HEK293 (cell line): ENCODE measurements around the gene WNT7B.

Source experiments
- CTCF ChIA-PET: fragments of 350-600 bp; formaldehyde crosslinking; extraction: SDS; loops from one replicate; lab custom pipeline; 2021; ENCODE audit warnings: antibody characterized with exemption; lab: Yijun Ruan, JAX
- POLR2A ChIA-PET: fragments of 300-600 bp; formaldehyde crosslinking; extraction: SDS; loops from one replicate; lab custom pipeline; 2020; ENCODE audit warnings: antibody characterized with exemption, inconsistent platforms; lab: Yijun Ruan, JAX
- H3K27ac ChIP-seq: fragments of 200-500 bp; sonication (Bioruptor generic); 2 replicates; pipeline ENCODE4 v1.5.1; 2014; ENCODE audit warnings: low read depth, low read length, control low read depth, inconsistent platforms; ENCODE audit errors: extremely low read depth
- H3K36me3 ChIP-seq, 2 experiments: fragments of 200-500 bp in 1 of 2; sonication (Bioruptor generic) in 1 of 2; 1 replicate in 1 of 2; 2 replicates in 1 of 2; pipeline ENCODE4 v1.5.1; 2014 to 2017; ENCODE audit warnings: inconsistent platforms in 2 of 2, low read length in 2 of 2; ENCODE audit not compliant: control insufficient read depth in 2 of 2, insufficient read depth in 1 of 2
- H3K4me1 ChIP-seq: fragments of 200-500 bp; sonication (Bioruptor generic); 2 replicates; pipeline ENCODE4 v1.5.1; 2014; ENCODE audit warnings: mild to moderate bottlenecking, low read length, inconsistent platforms; ENCODE audit not compliant: control insufficient read depth, insufficient read depth
- H3K4me3 ChIP-seq: 2 replicates; pipeline ENCODE4 v1.5.1; 2011; ENCODE audit warnings: low read depth, mild to moderate bottlenecking, control low read depth, low read length, moderate library complexity
- H3K9me3 ChIP-seq: fragments of 200-500 bp; sonication (Bioruptor generic); 2 replicates; pipeline ENCODE4 v1.5.1; 2014; ENCODE audit warnings: low read depth, low read length, inconsistent platforms; ENCODE audit not compliant: control insufficient read depth, insufficient read depth
- BCL11B ChIP-seq: fragments of 450-650 bp; formaldehyde crosslinking; IDR thresholded peaks from 2 replicates; pipeline ENCODE4 v1.5.1; 2016; ENCODE audit warnings: low read depth, missing biosample characterization, missing genetic modification characterization
- EGR2 ChIP-seq: fragments of 450-650 bp; formaldehyde crosslinking; IDR thresholded peaks from 2 replicates; pipeline ENCODE4 v1.5.1; 2016; ENCODE audit warnings: low read depth, missing biosample characterization, missing genetic modification characterization
- HOXC10 ChIP-seq: sonication (generic); formaldehyde crosslinking; IDR thresholded peaks from 2 replicates; pipeline ENCODE4 v1.8.1; 2023; ENCODE audit warnings: mild to moderate bottlenecking, missing genetic modification reagents
- YY1 ChIP-seq: fragments of 450-650 bp; formaldehyde crosslinking; IDR thresholded peaks from 2 replicates; pipeline ENCODE4 v1.5.1; 2018; ENCODE audit warnings: missing biosample characterization, missing genetic modification characterization
- ZBTB17 ChIP-seq: fragments of 450-650 bp; formaldehyde crosslinking; IDR thresholded peaks from 2 replicates; pipeline ENCODE4 v1.5.1; 2016; ENCODE audit warnings: missing biosample characterization, missing genetic modification characterization
- ZBTB8A ChIP-seq: fragments of 450-650 bp; formaldehyde crosslinking; IDR thresholded peaks from 2 replicates; pipeline ENCODE4 v1.5.1; 2016; ENCODE audit warnings: missing biosample characterization, missing genetic modification characterization
- ZFHX2 ChIP-seq: fragments of 450-650 bp; formaldehyde crosslinking; conservative IDR thresholded peaks from 2 replicates; pipeline ENCODE4 v1.5.1; 2016; ENCODE audit warnings: missing biosample characterization, missing genetic modification characterization
- ZFP69B ChIP-seq: fragments of 450-650 bp; formaldehyde crosslinking; IDR thresholded peaks from 2 replicates; pipeline ENCODE4 v1.5.1; 2016; ENCODE audit warnings: missing biosample characterization, missing genetic modification characterization
- ZIC2 ChIP-seq: fragments of 450-650 bp; formaldehyde crosslinking; IDR thresholded peaks from 2 replicates; pipeline ENCODE4 v1.5.1; 2016; ENCODE audit warnings: missing biosample characterization, missing genetic modification characterization
- ZNF121 ChIP-seq: fragments of 450-650 bp; formaldehyde crosslinking; IDR thresholded peaks from 2 replicates; pipeline ENCODE4 v1.5.1; 2016; ENCODE audit warnings: missing biosample characterization, missing genetic modification characterization
- ZNF335 ChIP-seq: fragments of 450-650 bp; formaldehyde crosslinking; conservative IDR thresholded peaks from 2 replicates; pipeline ENCODE4 v1.5.1; 2016; ENCODE audit warnings: missing biosample characterization, missing genetic modification characterization
- ZNF341 ChIP-seq: fragments of 450-650 bp; formaldehyde crosslinking; IDR thresholded peaks from 2 replicates; pipeline ENCODE4; 2016; ENCODE audit warnings: low read depth, missing biosample characterization, missing genetic modification characterization
- ZNF585B ChIP-seq: fragments of 450-650 bp; formaldehyde crosslinking; IDR thresholded peaks from 2 replicates; pipeline ENCODE4 v1.5.1; 2016; ENCODE audit warnings: missing biosample characterization, missing genetic modification characterization
- ZNF768 ChIP-seq: fragments of 450-650 bp; formaldehyde crosslinking; IDR thresholded peaks from 2 replicates; pipeline ENCODE4 v1.5.1; 2018; ENCODE audit warnings: missing biosample characterization, mild to moderate bottlenecking, missing genetic modification characterization
- TF ChIP-seq, protein P1 (sequence below): fragments of 450-650 bp; formaldehyde crosslinking; IDR thresholded peaks from 2 replicates; pipeline ENCODE4 v1.5.1; 2016; ENCODE audit warnings: missing biosample characterization, missing genetic modification characterization
- TF ChIP-seq, protein P2 (sequence below): fragments of 450-650 bp; formaldehyde crosslinking; IDR thresholded peaks from 2 replicates; pipeline ENCODE4 v1.5.1; 2016; ENCODE audit warnings: missing biosample characterization, missing genetic modification characterization
- TF ChIP-seq, protein P3 (sequence below): fragments of 450-650 bp; formaldehyde crosslinking; IDR thresholded peaks from 2 replicates; pipeline ENCODE4 v1.5.1; 2016; ENCODE audit warnings: missing biosample characterization, missing genetic modification characterization, low read depth
- TF ChIP-seq, protein P4 (sequence below): fragments of 450-650 bp; formaldehyde crosslinking; IDR thresholded peaks from 2 replicates; pipeline ENCODE4 v1.5.1; 2017; ENCODE audit warnings: missing biosample characterization, missing genetic modification characterization

The WNT7B gene

DNA sequence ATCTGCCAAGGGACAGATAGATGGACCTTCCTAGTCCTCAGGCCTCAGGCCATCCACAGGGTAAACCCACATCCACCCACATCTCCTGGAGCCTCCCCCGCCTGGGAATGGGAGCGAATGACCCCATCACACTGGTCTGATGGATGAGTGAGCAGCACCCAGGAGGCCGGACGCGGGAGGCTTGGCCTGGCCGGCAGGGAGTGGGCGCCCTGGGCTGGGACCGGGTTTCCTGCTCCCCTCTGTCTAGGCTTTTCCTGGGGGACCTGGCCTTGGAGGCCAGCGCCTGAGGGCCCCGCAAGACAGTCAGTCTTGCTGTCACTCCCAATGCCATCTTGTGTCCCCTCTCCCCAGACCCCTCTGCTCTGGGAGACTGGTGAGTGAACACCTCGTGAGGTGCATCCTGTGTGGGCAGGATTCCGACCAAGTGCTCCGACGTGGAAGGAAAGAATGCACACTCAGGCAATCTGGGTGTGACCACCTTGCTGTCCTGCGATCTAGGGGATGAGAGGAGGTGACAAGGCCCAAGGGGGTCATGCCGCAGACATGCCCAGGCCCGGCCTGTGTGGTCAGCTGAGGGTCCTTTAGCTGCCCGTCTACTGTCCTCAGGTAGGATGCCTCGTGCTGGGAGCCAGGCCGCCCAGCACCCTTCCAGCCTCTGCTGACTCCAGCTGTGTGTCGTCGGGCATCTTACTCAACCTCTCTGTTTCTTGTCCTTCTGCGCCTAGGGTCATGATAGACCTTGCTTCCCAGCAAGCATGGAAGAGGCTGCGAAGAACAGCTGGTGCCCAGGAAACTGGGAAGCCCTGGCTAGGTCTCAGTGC lies 26.5 kb upstream of the WNT7B start:
- TF ChIP-seq ZNF335 (tag by site-specific recombination) (no peak), EGR2 (tag by site-specific recombination) (peak; percentile 47), ZNF768 (tag by site-specific recombination) (peak; percentile 95; the same call in 1 of the 2 replicates), ZFHX2 (tag by site-specific recombination) (peak; percentile 56; the same call in 1 of the 2 replicates)
- H3K4me1 ChIP-seq = no peaks in the 10 kb centered on the region; the same call in 1 of the 2 replicates
- ChIA-PET POLR2A (no interaction called here), CTCF (interaction anchor here (0.6 to 10.6 kb wide), 5 partner anchors 9 to 334 kb away, joined by 3 to 251 read pairs (median 3); no protein-coding TSS in a partner anchor)
- H3K4me3 ChIP-seq = no peak overlapping the region
- no peaks in the 10 kb centered on the region for H3K9me3 ChIP-seq
- no peak overlapping the region for H3K27ac ChIP-seq
- no peaks in the 10 kb centered on the region for H3K36me3 ChIP-seq

DNA sequence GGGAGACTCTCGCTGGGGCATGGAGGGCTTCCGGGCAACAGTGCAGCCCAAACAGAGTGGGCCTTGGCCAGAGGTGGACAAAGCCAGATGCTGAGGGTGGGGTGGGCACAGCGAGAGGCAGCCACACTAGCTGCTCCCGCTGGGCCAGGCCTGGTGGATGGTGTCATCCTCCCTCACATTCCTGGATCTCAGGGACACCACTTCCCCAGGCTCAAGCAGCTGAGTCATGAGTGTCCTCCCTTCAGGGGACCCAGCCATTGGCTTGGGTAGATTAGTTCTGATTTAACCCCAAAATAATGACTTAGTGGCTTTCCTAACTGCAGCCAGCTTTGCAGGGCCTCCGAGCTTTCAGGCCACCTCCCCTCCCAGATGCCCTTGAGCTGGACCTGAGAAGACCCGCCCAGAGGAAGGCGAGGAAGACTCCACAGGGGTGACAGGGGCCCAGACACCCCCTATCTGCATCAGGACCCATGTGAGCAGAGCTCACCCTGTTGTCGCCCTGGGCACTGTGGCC lies 25.9 kb upstream of the WNT7B start:
- no peaks in the 10 kb centered on the region for H3K9me3 ChIP-seq
- POLR2A ChIA-PET = interaction anchor here (1.7 kb wide), 1 partner anchor 34 kb away, joined by 4 read pairs; no protein-coding TSS in a partner anchor
- TF ChIP-seq BCL11B (no peak), ZNF121 (tag by site-specific recombination) (no peak), ZIC2 (tag by site-specific recombination) (peak; percentile 48), HOXC10 (CRISPR knock-in tag) (no peak), ZBTB17 (tag by site-specific recombination) (peak; percentile 60)
- TF ChIP-seq, protein P1, sequence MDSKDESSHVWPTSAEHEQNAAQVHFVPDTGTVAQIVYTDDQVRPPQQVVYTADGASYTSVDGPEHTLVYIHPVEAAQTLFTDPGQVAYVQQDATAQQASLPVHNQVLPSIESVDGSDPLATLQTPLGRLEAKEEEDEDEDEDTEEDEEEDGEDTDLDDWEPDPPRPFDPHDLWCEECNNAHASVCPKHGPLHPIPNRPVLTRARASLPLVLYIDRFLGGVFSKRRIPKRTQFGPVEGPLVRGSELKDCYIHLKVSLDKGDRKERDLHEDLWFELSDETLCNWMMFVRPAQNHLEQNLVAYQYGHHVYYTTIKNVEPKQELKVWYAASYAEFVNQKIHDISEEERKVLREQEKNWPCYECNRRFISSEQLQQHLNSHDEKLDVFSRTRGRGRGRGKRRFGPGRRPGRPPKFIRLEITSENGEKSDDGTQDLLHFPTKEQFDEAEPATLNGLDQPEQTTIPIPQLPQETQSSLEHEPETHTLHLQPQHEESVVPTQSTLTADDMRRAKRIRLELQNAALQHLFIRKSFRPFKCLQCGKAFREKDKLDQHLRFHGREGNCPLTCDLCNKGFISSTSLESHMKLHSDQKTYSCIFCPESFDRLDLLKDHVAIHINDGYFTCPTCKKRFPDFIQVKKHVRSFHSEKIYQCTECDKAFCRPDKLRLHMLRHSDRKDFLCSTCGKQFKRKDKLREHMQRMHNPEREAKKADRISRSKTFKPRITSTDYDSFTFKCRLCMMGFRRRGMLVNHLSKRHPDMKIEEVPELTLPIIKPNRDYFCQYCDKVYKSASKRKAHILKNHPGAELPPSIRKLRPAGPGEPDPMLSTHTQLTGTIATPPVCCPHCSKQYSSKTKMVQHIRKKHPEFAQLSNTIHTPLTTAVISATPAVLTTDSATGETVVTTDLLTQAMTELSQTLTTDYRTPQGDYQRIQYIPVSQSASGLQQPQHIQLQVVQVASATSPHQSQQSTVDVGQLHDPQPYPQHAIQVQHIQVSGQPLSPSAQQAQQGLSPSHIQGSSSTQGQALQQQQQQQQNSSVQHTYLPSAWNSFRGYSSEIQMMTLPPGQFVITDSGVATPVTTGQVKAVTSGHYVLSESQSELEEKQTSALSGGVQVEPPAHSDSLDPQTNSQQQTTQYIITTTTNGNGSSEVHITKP = peak; percentile 43; the same call in 1 of the 2 replicates
- TF ChIP-seq, protein P2, sequence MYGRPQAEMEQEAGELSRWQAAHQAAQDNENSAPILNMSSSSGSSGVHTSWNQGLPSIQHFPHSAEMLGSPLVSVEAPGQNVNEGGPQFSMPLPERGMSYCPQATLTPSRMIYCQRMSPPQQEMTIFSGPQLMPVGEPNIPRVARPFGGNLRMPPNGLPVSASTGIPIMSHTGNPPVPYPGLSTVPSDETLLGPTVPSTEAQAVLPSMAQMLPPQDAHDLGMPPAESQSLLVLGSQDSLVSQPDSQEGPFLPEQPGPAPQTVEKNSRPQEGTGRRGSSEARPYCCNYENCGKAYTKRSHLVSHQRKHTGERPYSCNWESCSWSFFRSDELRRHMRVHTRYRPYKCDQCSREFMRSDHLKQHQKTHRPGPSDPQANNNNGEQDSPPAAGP (tag by site-specific recombination) = peak; percentile 44; the same call in 1 of the 2 replicates
- TF ChIP-seq, all 188 proteins: peak for 4
- no peaks in the 10 kb centered on the region; the same call in 1 of the 2 replicates for H3K4me1 ChIP-seq
- CTCF ChIA-PET = interaction anchor here (0.7 to 10.6 kb wide), 3 partner anchors 8 to 115 kb away, joined by 3 to 251 read pairs (median 8); no protein-coding TSS in a partner anchor
- no peak overlapping the region for H3K27ac ChIP-seq
- no peaks in the 10 kb centered on the region for H3K36me3 ChIP-seq
- H3K4me3 ChIP-seq = no peak overlapping the region

DNA sequence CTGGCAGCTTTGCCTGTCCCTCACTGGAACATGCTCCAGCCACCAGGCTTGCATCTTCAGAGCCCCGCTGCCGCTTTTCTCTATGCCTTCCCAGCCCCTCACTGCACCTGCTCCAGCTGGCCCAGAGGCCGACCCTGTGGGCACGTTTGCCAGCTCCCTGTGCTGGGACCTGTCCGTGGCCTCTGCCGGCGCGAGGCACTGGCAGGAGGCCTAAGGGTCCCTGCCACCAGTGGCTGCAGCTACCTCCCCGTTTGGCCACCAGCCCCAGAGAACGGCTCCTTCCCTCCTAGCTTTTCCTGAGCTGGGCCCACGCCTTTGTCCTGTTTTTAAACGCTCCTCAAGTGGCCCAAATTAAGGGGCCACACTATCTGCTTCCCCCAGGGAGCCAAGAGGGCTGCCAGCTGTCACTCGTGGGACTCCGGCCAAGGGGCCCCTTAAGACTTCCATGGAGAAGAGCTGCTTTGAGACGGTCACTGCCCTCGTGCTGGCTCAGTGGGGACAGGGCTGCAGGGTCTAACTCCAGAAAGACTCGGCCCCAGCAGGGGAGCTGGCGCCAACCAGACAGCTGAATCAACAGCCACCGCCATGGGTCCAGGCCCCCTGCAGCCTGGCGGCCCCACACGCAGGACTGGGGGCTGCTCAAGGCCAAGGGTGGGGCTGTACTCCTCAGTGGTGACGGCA lies 24.6 kb upstream of the WNT7B start:
- Histone ChIP-seq H3K36me3 (no peaks in the 10 kb centered on the region), H3K4me3 (no peak overlapping the region), H3K9me3 (no peaks in the 10 kb centered on the region), H3K4me1 (no peaks in the 10 kb centered on the region; the same call in 1 of the 2 replicates), H3K27ac (no peak overlapping the region)
- ChIA-PET POLR2A (interaction anchor here (0.6 to 1.7 kb wide), 3 partner anchors 12 to 75 kb away, joined by 3 to 5 read pairs (median 4); no protein-coding TSS in a partner anchor), CTCF (interaction anchor here (0.6 to 10.6 kb wide), 5 partner anchors 9 to 124 kb away, joined by 3 to 251 read pairs (median 4); no protein-coding TSS in a partner anchor)
- 0 out of 2 replicates have a peak, but pooled peaks have one; percentile 50 for TF ChIP-seq YY1
- TF ChIP-seq, protein P3, sequence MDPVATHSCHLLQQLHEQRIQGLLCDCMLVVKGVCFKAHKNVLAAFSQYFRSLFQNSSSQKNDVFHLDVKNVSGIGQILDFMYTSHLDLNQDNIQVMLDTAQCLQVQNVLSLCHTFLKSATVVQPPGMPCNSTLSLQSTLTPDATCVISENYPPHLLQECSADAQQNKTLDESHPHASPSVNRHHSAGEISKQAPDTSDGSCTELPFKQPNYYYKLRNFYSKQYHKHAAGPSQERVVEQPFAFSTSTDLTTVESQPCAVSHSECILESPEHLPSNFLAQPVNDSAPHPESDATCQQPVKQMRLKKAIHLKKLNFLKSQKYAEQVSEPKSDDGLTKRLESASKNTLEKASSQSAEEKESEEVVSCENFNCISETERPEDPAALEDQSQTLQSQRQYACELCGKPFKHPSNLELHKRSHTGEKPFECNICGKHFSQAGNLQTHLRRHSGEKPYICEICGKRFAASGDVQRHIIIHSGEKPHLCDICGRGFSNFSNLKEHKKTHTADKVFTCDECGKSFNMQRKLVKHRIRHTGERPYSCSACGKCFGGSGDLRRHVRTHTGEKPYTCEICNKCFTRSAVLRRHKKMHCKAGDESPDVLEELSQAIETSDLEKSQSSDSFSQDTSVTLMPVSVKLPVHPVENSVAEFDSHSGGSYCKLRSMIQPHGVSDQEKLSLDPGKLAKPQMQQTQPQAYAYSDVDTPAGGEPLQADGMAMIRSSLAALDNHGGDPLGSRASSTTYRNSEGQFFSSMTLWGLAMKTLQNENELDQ (tag by site-specific recombination) = no peak
- TF ChIP-seq, protein P4, sequence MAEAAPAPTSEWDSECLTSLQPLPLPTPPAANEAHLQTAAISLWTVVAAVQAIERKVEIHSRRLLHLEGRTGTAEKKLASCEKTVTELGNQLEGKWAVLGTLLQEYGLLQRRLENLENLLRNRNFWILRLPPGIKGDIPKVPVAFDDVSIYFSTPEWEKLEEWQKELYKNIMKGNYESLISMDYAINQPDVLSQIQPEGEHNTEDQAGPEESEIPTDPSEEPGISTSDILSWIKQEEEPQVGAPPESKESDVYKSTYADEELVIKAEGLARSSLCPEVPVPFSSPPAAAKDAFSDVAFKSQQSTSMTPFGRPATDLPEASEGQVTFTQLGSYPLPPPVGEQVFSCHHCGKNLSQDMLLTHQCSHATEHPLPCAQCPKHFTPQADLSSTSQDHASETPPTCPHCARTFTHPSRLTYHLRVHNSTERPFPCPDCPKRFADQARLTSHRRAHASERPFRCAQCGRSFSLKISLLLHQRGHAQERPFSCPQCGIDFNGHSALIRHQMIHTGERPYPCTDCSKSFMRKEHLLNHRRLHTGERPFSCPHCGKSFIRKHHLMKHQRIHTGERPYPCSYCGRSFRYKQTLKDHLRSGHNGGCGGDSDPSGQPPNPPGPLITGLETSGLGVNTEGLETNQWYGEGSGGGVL = peak; percentile 9; the same call in 1 of the 2 replicates
- TF ChIP-seq ZFP69B (tag by site-specific recombination) = 0 out of 2 replicates have a peak, but pooled peaks have one; percentile 11
- TF ChIP-seq ZNF585B = no peak
- TF ChIP-seq ZBTB8A (tag by site-specific recombination) = peak; percentile 54; the same call in 1 of the 2 replicates
- peak; percentile 72 for TF ChIP-seq ZNF341 (tag by site-specific recombination)
